ENCODE data around the gene MC3R. TPM values are rescaled to one million over a fixed set of nuclear protein-coding genes. Genes with fewer than 3 reads are reported as not detected.

The MC3R gene
- total and polyA plus RNA-seq, 2 donors (not counting 1 experiment from before 2014, with no cell fraction given) = not detected

DNA sequence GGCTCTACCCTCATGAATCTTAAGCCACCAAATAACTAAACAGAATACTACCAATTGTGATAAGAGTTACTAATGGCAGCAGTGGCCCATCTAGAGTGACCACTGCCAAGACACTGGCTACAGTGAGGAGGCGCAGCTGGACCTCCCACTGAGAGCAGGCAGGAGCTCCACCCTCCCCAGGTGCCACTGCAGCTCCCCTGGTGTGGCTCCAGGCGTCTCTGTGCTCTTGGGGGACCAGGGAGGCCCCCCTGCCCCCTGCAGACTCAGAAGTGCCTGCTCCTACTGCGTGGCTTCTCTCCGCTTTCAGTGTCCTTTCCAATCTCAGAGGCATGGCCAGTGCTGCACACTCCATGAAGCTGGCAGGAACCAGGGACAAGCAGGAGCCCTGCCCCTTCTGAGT is 23.4 kb downstream of the MC3R start:
- Mint-ChIP-seq H3K4me1 (no peaks in the 10 kb centered on the region), H3K4me3 (no peak overlapping the region), H3K27me3 (peaks cover 10% of the 10 kb centered on the region), H3K27ac (no peak overlapping the region), H3K9me3 (ENCODE audit: insufficient read depth) (no peaks in the 10 kb centered on the region)
- intact Hi-C loops (cut with micrococcal nuclease) = no loop called here
- POLR2A ChIA-PET = no interaction called here
- Histone ChIP-seq H3K4me3 (ENCODE audit: control extremely low read depth in 1 of 5, extremely low read depth in 1 of 5, insufficient read depth in 1 of 5, low read depth in 2 of 5, low read length in 4 of 5) (no peak overlapping the region), H2AFZ (ENCODE audit: insufficient read depth, low read depth, low read length, poor library complexity, severe bottlenecking) (no peak overlapping the region), H3K4me2 (replicated peaks; ENCODE audit: low read depth, low read length, poor library complexity, severe bottlenecking) (no peak overlapping the region), H3K27me3 (replicated peaks in 1 of 4; ENCODE audit: control extremely low read depth in 1 of 4, control insufficient read depth in 3 of 4, insufficient read depth in 4 of 4, low read length in 3 of 4) (no peaks in the 10 kb centered on the region), H3K9me3 (ENCODE audit: control extremely low read depth in 1 of 3, control insufficient read depth in 2 of 3, insufficient read depth in 1 of 3, low read length in 2 of 3) (peaks cover 0 to 15% (median 1%) of the 10 kb centered on the region in 3 donors), H4K20me1 (ENCODE audit: control insufficient read depth, insufficient read depth, low read length, poor library complexity, severe bottlenecking) (no peaks in the 10 kb centered on the region), H3K27ac (ENCODE audit: low read length in 2 of 2) (no peak overlapping the region), H3K79me2 (ENCODE audit: control insufficient read depth, insufficient read depth, low read length) (no peaks in the 10 kb centered on the region), H3K9ac (ENCODE audit: low read length) (no peak overlapping the region), H3K36me3 (replicated peaks in 1 of 2; ENCODE audit: control extremely low read depth in 1 of 2, control insufficient read depth in 1 of 2, extremely low read depth in 1 of 2, insufficient read depth in 2 of 2, low read length in 1 of 2) (no peaks in the 10 kb centered on the region), H3K4me1 (ENCODE audit: control insufficient read depth in 2 of 2, insufficient read depth in 2 of 2, low read length in 2 of 2) (no peaks in the 10 kb centered on the region)
- WGBS (ENCODE audit: insufficient coverage) = 64% methylated on average over 4 of the region's 4 CpGs
- ATAC-seq (ENCODE audit: low read depth) (no peak), DNase-seq (no peak)
- no peak for TF ChIP-seq EZH2 (IDR thresholded peaks at IDR 0.05; ENCODE audit: borderline replicate concordance, insufficient read depth, low read depth, low read length, poor library complexity, severe bottlenecking)
- CTCF ChIA-PET = no interaction called here

- ATAC-seq (ENCODE audit: low read depth) (no peak), DNase-seq (no peak)
- H3K9ac ChIP-seq (ENCODE audit: low read length) = no peak overlapping the region
- no peak for TF ChIP-seq EZH2 (IDR thresholded peaks at IDR 0.05; ENCODE audit: borderline replicate concordance, insufficient read depth, low read depth, low read length, poor library complexity, severe bottlenecking)
- TF ChIP-seq, protein P1, sequence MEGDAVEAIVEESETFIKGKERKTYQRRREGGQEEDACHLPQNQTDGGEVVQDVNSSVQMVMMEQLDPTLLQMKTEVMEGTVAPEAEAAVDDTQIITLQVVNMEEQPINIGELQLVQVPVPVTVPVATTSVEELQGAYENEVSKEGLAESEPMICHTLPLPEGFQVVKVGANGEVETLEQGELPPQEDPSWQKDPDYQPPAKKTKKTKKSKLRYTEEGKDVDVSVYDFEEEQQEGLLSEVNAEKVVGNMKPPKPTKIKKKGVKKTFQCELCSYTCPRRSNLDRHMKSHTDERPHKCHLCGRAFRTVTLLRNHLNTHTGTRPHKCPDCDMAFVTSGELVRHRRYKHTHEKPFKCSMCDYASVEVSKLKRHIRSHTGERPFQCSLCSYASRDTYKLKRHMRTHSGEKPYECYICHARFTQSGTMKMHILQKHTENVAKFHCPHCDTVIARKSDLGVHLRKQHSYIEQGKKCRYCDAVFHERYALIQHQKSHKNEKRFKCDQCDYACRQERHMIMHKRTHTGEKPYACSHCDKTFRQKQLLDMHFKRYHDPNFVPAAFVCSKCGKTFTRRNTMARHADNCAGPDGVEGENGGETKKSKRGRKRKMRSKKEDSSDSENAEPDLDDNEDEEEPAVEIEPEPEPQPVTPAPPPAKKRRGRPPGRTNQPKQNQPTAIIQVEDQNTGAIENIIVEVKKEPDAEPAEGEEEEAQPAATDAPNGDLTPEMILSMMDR (IDR thresholded peaks at IDR 0.05) = no peak
- 93% methylated on average over 2 of the region's 2 CpGs for WGBS (ENCODE audit: insufficient coverage)
- Mint-ChIP-seq H3K9me3 (ENCODE audit: insufficient read depth) (no peaks in the 10 kb centered on the region), H3K27me3 (peaks cover 10% of the 10 kb centered on the region), H3K4me3 (no peak overlapping the region), H3K4me1 (no peaks in the 10 kb centered on the region), H3K27ac (no peak overlapping the region)
- ChIA-PET POLR2A (no interaction called here), CTCF (no interaction called here)
- H3K4me1 ChIP-seq (ENCODE audit: control insufficient read depth in 2 of 2, insufficient read depth in 2 of 2, low read length in 2 of 2) = no peaks in the 10 kb centered on the region
- H4K20me1 ChIP-seq (ENCODE audit: control insufficient read depth, insufficient read depth, low read length, poor library complexity, severe bottlenecking) = no peaks in the 10 kb centered on the region
- H3K27ac ChIP-seq (ENCODE audit: low read length in 2 of 2) = no peak overlapping the region
- no peaks in the 10 kb centered on the region for H3K27me3 ChIP-seq (replicated peaks in 1 of 4; ENCODE audit: control extremely low read depth in 1 of 4, control insufficient read depth in 3 of 4, insufficient read depth in 4 of 4, low read length in 3 of 4)
- intact Hi-C loops (cut with micrococcal nuclease) = no loop called here
- no peaks in the 10 kb centered on the region for H3K36me3 ChIP-seq (replicated peaks in 1 of 2; ENCODE audit: control extremely low read depth in 1 of 2, control insufficient read depth in 1 of 2, extremely low read depth in 1 of 2, insufficient read depth in 2 of 2, low read length in 1 of 2)
- H3K4me2 ChIP-seq (replicated peaks; ENCODE audit: low read depth, low read length, poor library complexity, severe bottlenecking) = no peak overlapping the region
- H3K79me2 ChIP-seq (ENCODE audit: control insufficient read depth, insufficient read depth, low read length) = no peaks in the 10 kb centered on the region
- H3K4me3 ChIP-seq (ENCODE audit: control extremely low read depth in 1 of 5, extremely low read depth in 1 of 5, insufficient read depth in 1 of 5, low read depth in 2 of 5, low read length in 4 of 5) = no peak overlapping the region
- no peak overlapping the region for H2AFZ ChIP-seq (ENCODE audit: insufficient read depth, low read depth, low read length, poor library complexity, severe bottlenecking)
- H3K9me3 ChIP-seq (ENCODE audit: control extremely low read depth in 1 of 3, control insufficient read depth in 2 of 3, insufficient read depth in 1 of 3, low read length in 2 of 3) = peaks cover 0 to 21% (median 1%) of the 10 kb centered on the region in 3 donors
Observed at GRCh38 chr20:56273491-56273890, 25.0 kb downstream of the MC3R start.
